Stimulated activated CD4-positive, alpha-beta T cell treated with anti-CD3 and anti-CD28 coated beads, TNF-alpha, amount 100 ng/mL, for 1 hour (primary cell): ENCODE measurements around the gene ADGRG2.

ENCODE experiments used
- DNase-seq, 3 donors: peaks; one replicate each; pipeline ENCODE4 v3.0.0-alpha.2; 2020; ENCODE audit warnings: low read depth in 3 of 3, low spot score in 1 of 3

Gene ADGRG2

GRCh38 chrX:19121898-19122640 is at the start of gene ADGRG2:
ADGRG2 (minus strand) TSS chrX:19122468; CDS start chrX:19068834, 53,634 bp downstream.
- DNase-seq = no peak

- DNase-seq = no peak
These were observed 46.3 kb upstream of the ADGRG2 start for GRCh38 chrX:19168609-19169008.

GRCh38 chrX:19162851-19163250 is 40.6 kb upstream of the ADGRG2 start:
- DNase-seq = no peak

GRCh38 chrX:19156186-19156585 is 33.9 kb upstream of the ADGRG2 start:
- no peak for DNase-seq

- no peak for DNase-seq
These were observed 30.5 kb upstream of the ADGRG2 start for GRCh38 chrX:19152762-19153161.

GRCh38 chrX:19137067-19137466 is 14.8 kb upstream of the ADGRG2 start:
- DNase-seq = no peak

- no peak for DNase-seq
These were observed 11.5 kb upstream of the ADGRG2 start for GRCh38 chrX:19133784-19134183.

- DNase-seq = no peak
These were observed 11.0 kb upstream of the ADGRG2 start for GRCh38 chrX:19133231-19133630.

GRCh38 chrX:19130628-19131027 is 8.4 kb upstream of the ADGRG2 start:
- no peak for DNase-seq

- DNase-seq = no peak
These were observed 7.4 kb upstream of the ADGRG2 start for GRCh38 chrX:19129694-19130093.

- DNase-seq = no peak
These were observed 5.4 kb upstream of the ADGRG2 start for GRCh38 chrX:19127649-19128168.

- DNase-seq = no peak
These were observed 357 bp upstream of the ADGRG2 start for GRCh38 chrX:19122641-19123009.

- DNase-seq = no peak
These were observed 802 bp downstream of the ADGRG2 start for GRCh38 chrX:19121466-19121865.

- no peak for DNase-seq
These were observed 11.6 kb downstream of the ADGRG2 start for GRCh38 chrX:19110642-19111041.

GRCh38 chrX:19107035-19107434 is 15.2 kb downstream of the ADGRG2 start:
- DNase-seq = no peak

GRCh38 chrX:19100586-19100985 is 21.7 kb downstream of the ADGRG2 start:
- DNase-seq = no peak

- no peak for DNase-seq
These were observed 24.6 kb downstream of the ADGRG2 start for GRCh38 chrX:19097553-19098283.

GRCh38 chrX:19096586-19096985 is 25.7 kb downstream of the ADGRG2 start:
- no peak for DNase-seq

- DNase-seq = no peak
These were observed 27.6 kb downstream of the ADGRG2 start for GRCh38 chrX:19094654-19095053.

- DNase-seq = no peak
These were observed 30.7 kb downstream of the ADGRG2 start for GRCh38 chrX:19091596-19091995.

GRCh38 chrX:19089555-19090040 is 32.7 kb downstream of the ADGRG2 start:
- DNase-seq = no peak

- no peak for DNase-seq
These were observed 36.0 kb downstream of the ADGRG2 start for GRCh38 chrX:19086102-19086772.
